ENCODE measurements around the gene DGKD. TPM values are rescaled to one million over a fixed set of nuclear protein-coding genes. Genes with fewer than 3 reads are reported as not detected.

The DGKD gene
- total RNA-seq, 1 experiment from 2014 or later, result 52.0 TPM

DNA sequence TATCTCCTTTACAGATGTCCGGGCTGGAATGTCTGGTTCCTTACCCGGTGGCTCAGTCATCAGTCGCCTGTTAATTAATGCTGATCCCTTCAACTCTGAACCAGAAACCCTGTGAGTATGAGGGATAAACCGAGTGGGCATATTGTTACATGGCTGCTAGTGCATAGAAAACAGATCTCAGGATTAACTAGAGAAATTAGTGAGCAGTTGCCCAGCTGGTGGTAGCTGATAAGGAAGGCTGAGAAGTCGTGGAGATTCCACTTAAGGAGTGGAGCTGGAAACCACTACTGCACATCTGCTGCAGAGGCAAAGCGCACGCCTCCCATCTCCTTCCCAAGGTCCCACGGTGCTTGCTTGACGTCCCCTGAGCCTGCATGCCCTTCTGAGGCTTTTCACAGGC lies 97.7 kb downstream of the DGKD start:
- Histone ChIP-seq H3K4me3 (replicated peaks in 1 of 2; ENCODE audit: low read depth in 1 of 2, low read length in 2 of 2) (no peak overlapping the region), H2AFZ (ENCODE audit: low read depth, low read length, poor library complexity, severe bottlenecking) (no peak overlapping the region), H3K4me2 (ENCODE audit: low read length) (no peak overlapping the region), H3K9me2 (ENCODE audit: insufficient read depth) (no peaks in the 10 kb centered on the region), H3K4me1 (ENCODE audit: control insufficient read depth in 1 of 2, insufficient read depth in 2 of 2, low read length in 2 of 2) (no peaks in the 10 kb centered on the region), H3K27me3 (ENCODE audit: insufficient read depth, low read length) (no peaks in the 10 kb centered on the region), H3K27ac (ENCODE audit: low read depth, low read length) (no peak overlapping the region), H4K20me1 (ENCODE audit: insufficient read depth) (no peaks in the 10 kb centered on the region), H3K9ac (ENCODE audit: low read length) (no peak overlapping the region), H3K9me3 (ENCODE audit: control insufficient read depth in 1 of 2, insufficient read depth in 1 of 2, low read depth in 1 of 2, low read length in 2 of 2) (no peaks in the 10 kb centered on the region), H3K36me3 (ENCODE audit: control insufficient read depth in 1 of 2, insufficient read depth in 2 of 2, low read length in 2 of 2) (peaks cover 39 to 50% of the 10 kb centered on the region in 2 experiments), H3K79me2 (ENCODE audit: insufficient read depth, low read length) (no peaks in the 10 kb centered on the region)
- no peak for ATAC-seq
- intact Hi-C loops (cut with micrococcal nuclease), result no loop called here
- POLR2A ChIA-PET, result no interaction called here
- no peak for TF ChIP-seq SP1 (IDR thresholded peaks at IDR 0.05; ENCODE audit: low read depth)
- TF ChIP-seq, protein P1, sequence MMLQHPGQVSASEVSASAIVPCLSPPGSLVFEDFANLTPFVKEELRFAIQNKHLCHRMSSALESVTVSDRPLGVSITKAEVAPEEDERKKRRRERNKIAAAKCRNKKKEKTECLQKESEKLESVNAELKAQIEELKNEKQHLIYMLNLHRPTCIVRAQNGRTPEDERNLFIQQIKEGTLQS (IDR thresholded peaks at IDR 0.05), result no peak
- no peak for TF ChIP-seq POLR2A (IDR thresholded peaks at IDR 0.05; ENCODE audit: borderline replicate concordance, extremely low read depth, insufficient read depth, insufficient read length)
- TF ChIP-seq EZH2 (IDR thresholded peaks at IDR 0.05), result no peak
- no peak for TF ChIP-seq RAD21 (IDR thresholded peaks at IDR 0.05; ENCODE audit: low read depth)
- TF ChIP-seq ZNF274 (IDR thresholded peaks at IDR 0.05; ENCODE audit: low read depth, low read length), result no peak
- no peak for TF ChIP-seq TCF7L2 (IDR thresholded peaks at IDR 0.05; ENCODE audit: borderline replicate concordance, extremely low read depth, insufficient read depth, insufficient read length)
- BruUV-seq (replicated peaks), result no TSS peak
- CTCF ChIA-PET, result no interaction called here
- RAD21 ChIA-PET (ENCODE audit: low non-redundant PET in 1 of 2, low total read pairs in 2 of 2, uncharacterized antibody in 2 of 2, unreplicated experiment in 2 of 2), result no interaction called here
- DNase-seq (ENCODE audit: low read depth, low spot score), result no peak

DNA sequence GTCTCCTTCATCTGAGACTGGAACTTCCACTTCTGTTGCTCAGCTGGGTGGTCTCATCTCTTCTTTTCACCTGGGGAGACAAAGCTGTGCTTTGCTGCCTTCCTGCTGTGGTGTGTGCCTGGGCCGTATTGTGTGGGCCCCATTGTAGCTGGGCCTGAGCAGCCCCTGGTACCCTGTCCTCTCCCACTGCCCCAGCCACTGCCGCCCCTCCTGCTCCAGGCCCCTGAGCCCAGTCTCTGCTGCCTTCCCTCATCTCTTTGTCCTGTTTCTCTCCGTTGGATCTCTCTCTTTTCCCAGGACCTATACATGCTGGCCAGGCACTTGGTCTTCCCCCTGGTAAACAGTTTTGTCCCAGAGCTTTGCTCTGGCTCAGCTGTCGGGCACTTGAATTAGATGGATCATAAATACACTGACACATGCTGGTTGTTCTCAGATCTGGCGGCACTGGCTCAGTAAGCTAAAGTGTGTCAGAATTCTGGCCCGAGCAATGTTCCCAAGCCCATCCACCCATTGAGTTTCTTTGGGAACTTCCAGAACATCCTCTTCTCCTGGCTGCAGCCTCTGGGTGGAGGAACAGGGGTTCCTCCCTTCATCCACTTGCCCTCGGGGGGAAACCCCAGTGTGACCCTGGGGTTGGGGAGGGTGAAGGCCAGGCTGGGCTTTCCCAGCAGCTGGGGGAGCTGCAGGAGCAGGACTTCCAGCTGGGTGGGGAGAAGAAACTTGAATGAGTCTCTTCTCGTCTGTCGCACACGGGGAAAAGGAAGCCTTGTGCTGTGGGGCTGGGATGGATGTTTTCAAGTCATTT lies 99.0 kb downstream of the DGKD start:
- no peak overlapping the region for H2AFZ ChIP-seq (ENCODE audit: low read depth, low read length, poor library complexity, severe bottlenecking)
- no peaks in the 10 kb centered on the region for H3K9me2 ChIP-seq (ENCODE audit: insufficient read depth)
- no peaks in the 10 kb centered on the region for H4K20me1 ChIP-seq (ENCODE audit: insufficient read depth)
- no peak for DNase-seq (ENCODE audit: low read depth, low spot score)
- no peak overlapping the region for H3K27ac ChIP-seq (ENCODE audit: low read depth, low read length)
- no peak for ATAC-seq
- CTCF ChIA-PET, result no interaction called here
- BruUV-seq (replicated peaks), result no TSS peak
- no peak overlapping the region for H3K4me2 ChIP-seq (ENCODE audit: low read length)
- RAD21 ChIA-PET (ENCODE audit: low non-redundant PET in 1 of 2, low total read pairs in 2 of 2, uncharacterized antibody in 2 of 2, unreplicated experiment in 2 of 2), result interaction anchor here in 1 of 2 experiments (0.6 kb wide), 1 partner anchor 170 kb away, joined by 3 read pairs; no protein-coding TSS in a partner anchor
- H3K79me2 ChIP-seq (ENCODE audit: insufficient read depth, low read length), result no peaks in the 10 kb centered on the region
- H3K9me3 ChIP-seq (ENCODE audit: control insufficient read depth in 1 of 2, insufficient read depth in 1 of 2, low read depth in 1 of 2, low read length in 2 of 2), result no peaks in the 10 kb centered on the region
- POLR2A ChIA-PET, result no interaction called here
- no peak overlapping the region for H3K4me3 ChIP-seq (replicated peaks in 1 of 2; ENCODE audit: low read depth in 1 of 2, low read length in 2 of 2)
- H3K36me3 ChIP-seq (ENCODE audit: control insufficient read depth in 1 of 2, insufficient read depth in 2 of 2, low read length in 2 of 2), result peaks cover 38 to 52% of the 10 kb centered on the region in 2 experiments
- H3K27me3 ChIP-seq (ENCODE audit: insufficient read depth, low read length), result no peaks in the 10 kb centered on the region
- no peak overlapping the region for H3K9ac ChIP-seq (ENCODE audit: low read length)
- H3K4me1 ChIP-seq (ENCODE audit: control insufficient read depth in 1 of 2, insufficient read depth in 2 of 2, low read length in 2 of 2), result no peaks in the 10 kb centered on the region
- intact Hi-C loops (cut with micrococcal nuclease), result no loop called here
- TF ChIP-seq YY1 (IDR thresholded peaks at IDR 0.05; ENCODE audit: extremely low read depth, insufficient replicate concordance, low read depth, low read length) (no peak), CEBPB (IDR thresholded peaks at IDR 0.05; ENCODE audit: low read depth) (no peak), ZFX (IDR thresholded peaks at IDR 0.05) (no peak)
- TF ChIP-seq, protein P2, sequence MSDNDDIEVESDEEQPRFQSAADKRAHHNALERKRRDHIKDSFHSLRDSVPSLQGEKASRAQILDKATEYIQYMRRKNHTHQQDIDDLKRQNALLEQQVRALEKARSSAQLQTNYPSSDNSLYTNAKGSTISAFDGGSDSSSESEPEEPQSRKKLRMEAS (IDR thresholded peaks at IDR 0.05), result no peak
- TF ChIP-seq, protein P3, sequence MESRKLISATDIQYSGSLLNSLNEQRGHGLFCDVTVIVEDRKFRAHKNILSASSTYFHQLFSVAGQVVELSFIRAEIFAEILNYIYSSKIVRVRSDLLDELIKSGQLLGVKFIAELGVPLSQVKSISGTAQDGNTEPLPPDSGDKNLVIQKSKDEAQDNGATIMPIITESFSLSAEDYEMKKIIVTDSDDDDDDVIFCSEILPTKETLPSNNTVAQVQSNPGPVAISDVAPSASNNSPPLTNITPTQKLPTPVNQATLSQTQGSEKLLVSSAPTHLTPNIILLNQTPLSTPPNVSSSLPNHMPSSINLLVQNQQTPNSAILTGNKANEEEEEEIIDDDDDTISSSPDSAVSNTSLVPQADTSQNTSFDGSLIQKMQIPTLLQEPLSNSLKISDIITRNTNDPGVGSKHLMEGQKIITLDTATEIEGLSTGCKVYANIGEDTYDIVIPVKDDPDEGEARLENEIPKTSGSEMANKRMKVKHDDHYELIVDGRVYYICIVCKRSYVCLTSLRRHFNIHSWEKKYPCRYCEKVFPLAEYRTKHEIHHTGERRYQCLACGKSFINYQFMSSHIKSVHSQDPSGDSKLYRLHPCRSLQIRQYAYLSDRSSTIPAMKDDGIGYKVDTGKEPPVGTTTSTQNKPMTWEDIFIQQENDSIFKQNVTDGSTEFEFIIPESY (IDR thresholded peaks at IDR 0.05; ENCODE audit: extremely low read depth, insufficient replicate concordance, low read length), result no peak
- TF ChIP-seq, protein P4, sequence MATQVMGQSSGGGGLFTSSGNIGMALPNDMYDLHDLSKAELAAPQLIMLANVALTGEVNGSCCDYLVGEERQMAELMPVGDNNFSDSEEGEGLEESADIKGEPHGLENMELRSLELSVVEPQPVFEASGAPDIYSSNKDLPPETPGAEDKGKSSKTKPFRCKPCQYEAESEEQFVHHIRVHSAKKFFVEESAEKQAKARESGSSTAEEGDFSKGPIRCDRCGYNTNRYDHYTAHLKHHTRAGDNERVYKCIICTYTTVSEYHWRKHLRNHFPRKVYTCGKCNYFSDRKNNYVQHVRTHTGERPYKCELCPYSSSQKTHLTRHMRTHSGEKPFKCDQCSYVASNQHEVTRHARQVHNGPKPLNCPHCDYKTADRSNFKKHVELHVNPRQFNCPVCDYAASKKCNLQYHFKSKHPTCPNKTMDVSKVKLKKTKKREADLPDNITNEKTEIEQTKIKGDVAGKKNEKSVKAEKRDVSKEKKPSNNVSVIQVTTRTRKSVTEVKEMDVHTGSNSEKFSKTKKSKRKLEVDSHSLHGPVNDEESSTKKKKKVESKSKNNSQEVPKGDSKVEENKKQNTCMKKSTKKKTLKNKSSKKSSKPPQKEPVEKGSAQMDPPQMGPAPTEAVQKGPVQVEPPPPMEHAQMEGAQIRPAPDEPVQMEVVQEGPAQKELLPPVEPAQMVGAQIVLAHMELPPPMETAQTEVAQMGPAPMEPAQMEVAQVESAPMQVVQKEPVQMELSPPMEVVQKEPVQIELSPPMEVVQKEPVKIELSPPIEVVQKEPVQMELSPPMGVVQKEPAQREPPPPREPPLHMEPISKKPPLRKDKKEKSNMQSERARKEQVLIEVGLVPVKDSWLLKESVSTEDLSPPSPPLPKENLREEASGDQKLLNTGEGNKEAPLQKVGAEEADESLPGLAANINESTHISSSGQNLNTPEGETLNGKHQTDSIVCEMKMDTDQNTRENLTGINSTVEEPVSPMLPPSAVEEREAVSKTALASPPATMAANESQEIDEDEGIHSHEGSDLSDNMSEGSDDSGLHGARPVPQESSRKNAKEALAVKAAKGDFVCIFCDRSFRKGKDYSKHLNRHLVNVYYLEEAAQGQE (IDR thresholded peaks at IDR 0.05; ENCODE audit: low read depth), result no peak
- TF ChIP-seq, protein P1 (IDR thresholded peaks at IDR 0.05), result no peak
